Lung (tissue), 12 donors: ENCODE data around the gene PLEKHG2. TPM values are rescaled to one million over a fixed set of nuclear protein-coding genes. Genes with fewer than 3 reads are reported as not detected.

ENCODE experiments used
- ATAC-seq: fragments of 200-7000 bp; cut with Tn5 transposase; one replicate; pipeline ENCODE4 v1.9.1; 2020; ENCODE audit warnings: moderate number of reproducible peaks; ENCODE audit not compliant: insufficient read depth, low FRiP score
- DNase-seq, 3 donors: peaks; one replicate each; pipeline ENCODE4 v3.0.0-alpha.2; 2013 to 2017
- H3K27ac ChIP-seq, 2 donors: one replicate each; pipeline ENCODE4 v1.5.1; 2013; ENCODE audit warnings: mild to moderate bottlenecking in 2 of 2, moderate library complexity in 2 of 2, control low read depth in 1 of 2, inconsistent platforms in 1 of 2, low read depth in 1 of 2, low read length in 1 of 2
- H3K27me3 ChIP-seq, 3 donors: one replicate each; pipeline ENCODE4 v1.5.1; 2013; ENCODE audit warnings: low read length in 2 of 3; ENCODE audit not compliant: control insufficient read depth in 3 of 3, insufficient read depth in 3 of 3
- H3K36me3 ChIP-seq, 4 donors: one replicate each; pipeline ENCODE4 v1.5.1; 2013; ENCODE audit warnings: low read length in 4 of 4, mild to moderate bottlenecking in 1 of 4, moderate library complexity in 1 of 4; ENCODE audit not compliant: control insufficient read depth in 4 of 4, insufficient read depth in 4 of 4
- H3K4me1 ChIP-seq, 5 donors: one replicate each; pipeline ENCODE4 v1.5.1; 2013; ENCODE audit warnings: low read length in 5 of 5, mild to moderate bottlenecking in 2 of 5, moderate library complexity in 1 of 5; ENCODE audit not compliant: control insufficient read depth in 5 of 5, insufficient read depth in 5 of 5
- H3K4me3 ChIP-seq: one replicate; pipeline ENCODE4 v1.5.1; 2013; ENCODE audit warnings: mild to moderate bottlenecking, control low read depth, moderate library complexity
- H3K9ac ChIP-seq, 2 donors: one replicate each; pipeline ENCODE4 v1.5.1; 2013; ENCODE audit warnings: low read length in 2 of 2, control low read depth in 1 of 2; ENCODE audit not compliant: insufficient read depth in 1 of 2
- H3K9me3 ChIP-seq, 4 donors: one replicate each; pipeline ENCODE4 v1.5.1; 2013; ENCODE audit warnings: low read length in 3 of 4, mild to moderate bottlenecking in 1 of 4, moderate library complexity in 1 of 4; ENCODE audit not compliant: control insufficient read depth in 4 of 4, insufficient read depth in 3 of 4
- CTCF ChIP-seq: IDR thresholded peaks from 2 replicates; pipeline ENCODE4 v1.5.1; 2012; ENCODE audit warnings: mild to moderate bottlenecking; ENCODE audit errors: control extremely low read depth, extremely low read depth
- WGBS, 2 donors: extraction: QIAGEN DNeasy Blood & Tissue Kit; methylation state at CpG; one replicate each; pipeline ENCODE4 v1.1.7; 2013; 5-methylcytosine and 5-hydroxymethylcytosine counted together
- polyA plus RNA-seq, 2 donors: library from polyadenylated mRNA; stranded (reverse); fragments of 200-250 nt; gene quantifications; one replicate each; pipeline ENCODE4 v1.2.1, GENCODE V29; 2013
- total RNA-seq, 2 donors: library from RNA; depleted of rRNA in 1 of 2; stranded (reverse); fragments of >200 nt in 1 of 2; gene quantifications; one replicate each; pipeline ENCODE4 v1.2.1, GENCODE V29; 2014 to 2021
- donor health status: control.
- donor health status: control.
- donor health status: Bipolar disorder and iron deficiency.
- donor health status: healthy.
- donor health status: DM: yes; HTN: yes; CAD: no.

The PLEKHG2 gene
- total and polyA plus RNA-seq, 4 donors: 15.5 to 52.7 (median 27.2) TPM

GRCh38 chr19:39388657-39389056 lies 23.8 kb upstream of the PLEKHG2 start:
- no peak for TF ChIP-seq CTCF
- ATAC-seq (no peak), DNase-seq (no peak)
- peaks cover 3 to 16% (median 9%) of the 10 kb centered on the region in 5 donors for H3K4me1 ChIP-seq
- H3K9me3 ChIP-seq: no peaks in the 10 kb centered on the region
- no peak overlapping the region for H3K4me3 ChIP-seq
- H3K36me3 ChIP-seq: peaks cover 10 to 39% (median 36%) of the 10 kb centered on the region in 4 donors
- no peak overlapping the region for H3K27ac ChIP-seq
- WGBS, 2 donors: 83 to 89% methylated on average over 5 of the region's 5 CpGs
- H3K27me3 ChIP-seq: no peaks in the 10 kb centered on the region
- H3K9ac ChIP-seq: no peak overlapping the region

GRCh38 chr19:39389631-39390414 lies 22.6 kb upstream of the PLEKHG2 start:
- Histone ChIP-seq H3K27me3 (no peaks in the 10 kb centered on the region), H3K4me1 (peaks cover 3 to 16% (median 9%) of the 10 kb centered on the region in 5 donors), H3K4me3 (peak overlapping the region; percentile 67), H3K9ac (peak overlapping the region; percentile 74 to 94), H3K36me3 (peaks cover 5 to 42% (median 40%) of the 10 kb centered on the region in 4 donors), H3K9me3 (no peaks in the 10 kb centered on the region), H3K27ac (peak overlapping the region in 1 of 2 donors; percentile 21)
- no peak for ATAC-seq
- WGBS, 2 donors: 62 to 75% methylated on average over 13 of the region's 13 CpGs
- DNase-seq: no peak
- no peak for TF ChIP-seq CTCF

GRCh38 chr19:39390451-39390750 lies 22.1 kb upstream of the PLEKHG2 start:
- peak; percentile 17 for ATAC-seq
- H3K9me3 ChIP-seq: no peaks in the 10 kb centered on the region
- TF ChIP-seq CTCF: no peak
- DNase-seq: no peak
- peak overlapping the region; percentile 74 to 94 for H3K9ac ChIP-seq
- peak overlapping the region; percentile 94 to 95 for H3K27ac ChIP-seq
- WGBS, 2 donors: 0 to 1% methylated on average over 10 of the region's 10 CpGs
- no peaks in the 10 kb centered on the region for H3K27me3 ChIP-seq
- peaks cover 5 to 46% (median 40%) of the 10 kb centered on the region in 4 donors for H3K36me3 ChIP-seq
- peaks cover 3 to 16% (median 9%) of the 10 kb centered on the region in 5 donors for H3K4me1 ChIP-seq
- H3K4me3 ChIP-seq: peak overlapping the region; percentile 67
